ENCODE results near the gene KRT6C.

KRT6C gene

DNA sequence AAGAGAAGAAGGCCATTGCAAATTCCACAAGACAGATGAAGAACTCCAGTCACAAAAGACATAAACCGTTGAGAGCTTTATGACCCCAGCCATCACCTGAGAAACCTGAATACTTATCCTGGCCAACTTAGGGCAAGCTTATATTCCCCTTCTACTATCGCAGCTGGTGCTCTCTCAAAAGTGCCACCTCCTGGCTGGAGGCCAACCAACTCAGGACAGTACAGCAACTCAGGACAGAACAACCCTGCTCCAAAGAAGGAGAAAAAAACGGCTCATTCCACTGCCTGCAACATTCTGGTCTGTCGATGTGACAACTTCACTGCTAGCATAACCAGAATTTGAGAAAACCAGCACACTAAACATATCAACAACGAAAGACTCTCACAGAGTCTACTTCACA is 11.9 kb downstream of the KRT6C start:
- no peak for TF ChIP-seq HDGF (IDR thresholded peaks at IDR 0.05; ENCODE audit: borderline replicate concordance)
- no peak for TF ChIP-seq TARDBP (IDR thresholded peaks at IDR 0.05)
- TF ChIP-seq FOXK2 (IDR thresholded peaks at IDR 0.05): no peak
- no peak for TF ChIP-seq NFRKB (IDR thresholded peaks at IDR 0.05)
- TF ChIP-seq, protein P1, sequence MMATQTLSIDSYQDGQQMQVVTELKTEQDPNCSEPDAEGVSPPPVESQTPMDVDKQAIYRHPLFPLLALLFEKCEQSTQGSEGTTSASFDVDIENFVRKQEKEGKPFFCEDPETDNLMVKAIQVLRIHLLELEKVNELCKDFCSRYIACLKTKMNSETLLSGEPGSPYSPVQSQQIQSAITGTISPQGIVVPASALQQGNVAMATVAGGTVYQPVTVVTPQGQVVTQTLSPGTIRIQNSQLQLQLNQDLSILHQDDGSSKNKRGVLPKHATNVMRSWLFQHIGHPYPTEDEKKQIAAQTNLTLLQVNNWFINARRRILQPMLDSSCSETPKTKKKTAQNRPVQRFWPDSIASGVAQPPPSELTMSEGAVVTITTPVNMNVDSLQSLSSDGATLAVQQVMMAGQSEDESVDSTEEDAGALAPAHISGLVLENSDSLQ (IDR thresholded peaks at IDR 0.05): no peak
- no peak for TF ChIP-seq SUZ12 (IDR thresholded peaks at IDR 0.05)
- no peak for TF ChIP-seq LEF1 (IDR thresholded peaks at IDR 0.05; ENCODE audit: borderline replicate concordance)
- no peak for TF ChIP-seq ARNT (IDR thresholded peaks at IDR 0.05)
- TF ChIP-seq CTBP1 (IDR thresholded peaks at IDR 0.05; ENCODE audit: borderline replicate concordance): no peak
- no peak for TF ChIP-seq ZNF384 (IDR thresholded peaks at IDR 0.05)
- TF ChIP-seq BHLHE40 (IDR thresholded peaks at IDR 0.05; ENCODE audit: borderline replicate concordance): no peak
- no peak for TF ChIP-seq SP1 (IDR thresholded peaks at IDR 0.05)
- TF ChIP-seq ELF4 (IDR thresholded peaks at IDR 0.05): no peak
- TF ChIP-seq L3MBTL2 (conservative IDR thresholded peaks at IDR 0.05): no peak
- no peak for TF ChIP-seq FOXM1 (IDR thresholded peaks at IDR 0.05; ENCODE audit: borderline replicate concordance)
- DNase-seq (ENCODE audit: extremely low spot score): no peak
- POLR2A ChIA-PET: no interaction called here
- CTCF ChIA-PET: no interaction called here

DNA sequence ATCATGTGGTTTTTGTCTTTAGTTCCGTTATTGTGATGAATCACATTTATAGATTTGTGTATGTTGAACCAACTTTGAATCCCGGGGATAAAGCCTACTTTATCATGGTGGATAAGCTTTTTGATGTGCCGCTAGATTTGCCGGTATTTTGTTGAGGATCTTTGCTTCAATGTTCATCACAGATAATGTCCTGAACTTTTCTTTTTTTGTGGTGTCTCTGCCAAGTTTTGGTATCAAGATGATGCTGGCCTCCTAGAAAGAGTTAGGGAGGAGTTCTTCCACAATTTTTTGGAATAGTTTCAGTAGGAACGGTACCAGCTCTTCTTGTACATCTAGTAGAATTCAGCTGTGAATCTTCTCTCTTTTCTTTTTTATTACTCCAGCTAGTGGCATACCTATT is 14.7 kb downstream of the KRT6C start:
- ChIA-PET POLR2A (no interaction called here), CTCF (interaction anchor here (0.6 kb wide), 1 partner anchor 100 kb away, joined by 3 read pairs; no protein-coding TSS in a partner anchor)
- TF ChIP-seq ARNT (IDR thresholded peaks at IDR 0.05): no peak
- TF ChIP-seq SUZ12 (IDR thresholded peaks at IDR 0.05): no peak
- TF ChIP-seq FOXM1 (IDR thresholded peaks at IDR 0.05; ENCODE audit: borderline replicate concordance): no peak
- no peak for TF ChIP-seq ELF4 (IDR thresholded peaks at IDR 0.05)
- TF ChIP-seq FOXA1 (IDR thresholded peaks at IDR 0.05): no peak
- no peak for TF ChIP-seq LEF1 (IDR thresholded peaks at IDR 0.05; ENCODE audit: borderline replicate concordance)
- TF ChIP-seq NFRKB (IDR thresholded peaks at IDR 0.05): no peak
- no peak for TF ChIP-seq SP1 (IDR thresholded peaks at IDR 0.05)
- no peak for TF ChIP-seq HDGF (IDR thresholded peaks at IDR 0.05; ENCODE audit: borderline replicate concordance)
- DNase-seq (ENCODE audit: extremely low spot score): no peak

GRCh38 chr12:52455821-52456220 is 17.8 kb downstream of the KRT6C start:
- CTCF ChIA-PET: no interaction called here
- TF ChIP-seq HDGF (IDR thresholded peaks at IDR 0.05; ENCODE audit: borderline replicate concordance) (no peak), FOXK2 (IDR thresholded peaks at IDR 0.05) (no peak), TARDBP (IDR thresholded peaks at IDR 0.05) (no peak), NFRKB (IDR thresholded peaks at IDR 0.05) (no peak), ZNF384 (IDR thresholded peaks at IDR 0.05) (no peak), BHLHE40 (IDR thresholded peaks at IDR 0.05; ENCODE audit: borderline replicate concordance) (no peak), CTBP1 (IDR thresholded peaks at IDR 0.05; ENCODE audit: borderline replicate concordance) (no peak), FOXA1 (IDR thresholded peaks at IDR 0.05) (no peak), ARNT (IDR thresholded peaks at IDR 0.05) (no peak), SP1 (IDR thresholded peaks at IDR 0.05) (no peak), LEF1 (IDR thresholded peaks at IDR 0.05; ENCODE audit: borderline replicate concordance) (no peak), L3MBTL2 (conservative IDR thresholded peaks at IDR 0.05) (no peak), ELF4 (IDR thresholded peaks at IDR 0.05) (no peak), SUZ12 (IDR thresholded peaks at IDR 0.05) (no peak), FOXM1 (IDR thresholded peaks at IDR 0.05; ENCODE audit: borderline replicate concordance) (no peak)
- TF ChIP-seq, protein P1 (IDR thresholded peaks at IDR 0.05): no peak
- POLR2A ChIA-PET: no interaction called here
- no peak for DNase-seq (ENCODE audit: extremely low spot score)

GRCh38 chr12:52454411-52455201 is 19.0 kb downstream of the KRT6C start:
- no peak for DNase-seq (ENCODE audit: extremely low spot score)
- TF ChIP-seq FOXA1 (IDR thresholded peaks at IDR 0.05): no peak
- no peak for TF ChIP-seq SP1 (IDR thresholded peaks at IDR 0.05)
- TF ChIP-seq ZNF384 (IDR thresholded peaks at IDR 0.05): no peak
- TF ChIP-seq CTBP1 (IDR thresholded peaks at IDR 0.05; ENCODE audit: borderline replicate concordance): no peak
- TF ChIP-seq ELF4 (IDR thresholded peaks at IDR 0.05): no peak
- TF ChIP-seq HDGF (IDR thresholded peaks at IDR 0.05; ENCODE audit: borderline replicate concordance): no peak
- TF ChIP-seq LEF1 (IDR thresholded peaks at IDR 0.05; ENCODE audit: borderline replicate concordance): no peak
- TF ChIP-seq FOXM1 (IDR thresholded peaks at IDR 0.05; ENCODE audit: borderline replicate concordance): no peak
- no peak for TF ChIP-seq BHLHE40 (IDR thresholded peaks at IDR 0.05; ENCODE audit: borderline replicate concordance)
- no peak for TF ChIP-seq TARDBP (IDR thresholded peaks at IDR 0.05)
- TF ChIP-seq, protein P1 (IDR thresholded peaks at IDR 0.05): no peak
- no peak for TF ChIP-seq ARNT (IDR thresholded peaks at IDR 0.05)
- no peak for TF ChIP-seq FOXK2 (IDR thresholded peaks at IDR 0.05)
- TF ChIP-seq NFRKB (IDR thresholded peaks at IDR 0.05): no peak
- TF ChIP-seq SUZ12 (IDR thresholded peaks at IDR 0.05): no peak
- TF ChIP-seq L3MBTL2 (conservative IDR thresholded peaks at IDR 0.05): no peak
- ChIA-PET CTCF (no interaction called here), POLR2A (no interaction called here)

GRCh38 chr12:52452101-52452500 is 21.5 kb downstream of the KRT6C start, which contains the start of gene KRT6B:
Gene KRT6B (minus strand): TSS chr12:52452146. CDS start chr12:52452078, 68 bp downstream.
- ChIA-PET POLR2A (no interaction called here), CTCF (no interaction called here)
- DNase-seq (ENCODE audit: extremely low spot score): no peak
- TF ChIP-seq FOXK2 (IDR thresholded peaks at IDR 0.05) (no peak), L3MBTL2 (conservative IDR thresholded peaks at IDR 0.05) (no peak), NFRKB (IDR thresholded peaks at IDR 0.05) (no peak), ELF4 (IDR thresholded peaks at IDR 0.05) (no peak), LEF1 (IDR thresholded peaks at IDR 0.05; ENCODE audit: borderline replicate concordance) (no peak), CTBP1 (IDR thresholded peaks at IDR 0.05; ENCODE audit: borderline replicate concordance) (no peak), HDGF (IDR thresholded peaks at IDR 0.05; ENCODE audit: borderline replicate concordance) (no peak)
